ENCODE data around the gene KCNG2. TPM values are rescaled to one million over a fixed set of nuclear protein-coding genes. Genes with fewer than 3 reads are reported as not detected.

KCNG2 gene
- total and polyA plus RNA-seq, 2 of the 8 experiments (the other 6 are each of a cell fraction or from before 2014, with no cell fraction given), result 0.19 to 0.74 TPM

GRCh38 chr18:79871481-79872091 is 73.8 kb downstream of the KCNG2 start:
- no peak overlapping the region for H4K91ac ChIP-seq (replicated peaks; ENCODE audit: insufficient read length, low read length)
- no peak overlapping the region for H2BK20ac ChIP-seq (ENCODE audit: low read length)
- no peak overlapping the region for H3K9ac ChIP-seq (replicated peaks in 1 of 4; ENCODE audit: extremely low read depth in 1 of 4, low read depth in 3 of 4, low read length in 3 of 4)
- H2BK12ac ChIP-seq (ENCODE audit: low read depth, low read length), result no peak overlapping the region
- no peaks in the 10 kb centered on the region for H4K20me1 ChIP-seq (replicated peaks in 1 of 2; ENCODE audit: control insufficient read depth in 1 of 2, insufficient read depth in 2 of 2, low read length in 2 of 2)
- CTCF ChIA-PET (ENCODE audit: partially characterized antibody), result interaction anchor here (0.7 to 1.0 kb wide), 4 partner anchors 8 to 62 kb away, joined by 3 to 4 read pairs (median 3); no protein-coding TSS in a partner anchor
- no peak overlapping the region for H3K18ac ChIP-seq (ENCODE audit: extremely low read depth, low read length)
- no peaks in the 10 kb centered on the region for H3K79me1 ChIP-seq (ENCODE audit: low read depth, low read length)
- H2AK5ac ChIP-seq (ENCODE audit: low read depth, low read length), result no peak overlapping the region
- POLR2A ChIA-PET (ENCODE audit: partially characterized antibody), result no interaction called here
- H3K14ac ChIP-seq (ENCODE audit: insufficient read length), result no peak overlapping the region
- no peaks in the 10 kb centered on the region; a peak in 1 of 7 replicates for H3K4me1 ChIP-seq (replicated peaks in 1 of 4; ENCODE audit: control insufficient read depth in 3 of 4, insufficient read depth in 4 of 4, low read length in 3 of 4)
- WGBS, 2 experiments (ENCODE audit: extremely low coverage in 1 of 2, insufficient coverage in 1 of 2, insufficient read length in 1 of 2, insufficient replicate concordance in 2 of 2, low coverage in 1 of 2, low lambda C conversion rate in 2 of 2, missing lambda C conversion rate in 1 of 2), result 88% methylated on average over 31 of the region's 33 CpGs; no CpG with 5 or more reads in 1 of the 2 experiments
- H2BK15ac ChIP-seq (ENCODE audit: low read length), result no peak overlapping the region
- no peak overlapping the region for H4K8ac ChIP-seq (ENCODE audit: extremely low read depth, insufficient read depth, low read length)
- H2BK5ac ChIP-seq (ENCODE audit: low read depth, low read length), result no peak overlapping the region
- H4K5ac ChIP-seq (ENCODE audit: insufficient read length, low read depth, low read length), result no peak overlapping the region
- H3K27me3 ChIP-seq (replicated peaks in 1 of 4; ENCODE audit: control insufficient read depth in 3 of 4, extremely low read depth in 1 of 4, insufficient read depth in 3 of 4, low read length in 3 of 4), result no peaks in the 10 kb centered on the region
- no peak overlapping the region for H3K56ac ChIP-seq (replicated peaks; ENCODE audit: insufficient read length, low read depth, low read length)
- FAIRE-seq (no peak), DNase-seq (ENCODE audit: low read depth in 1 of 2, low spot score in 2 of 2) (no peak)
- TF ChIP-seq SP1 (IDR thresholded peaks at IDR 0.05; ENCODE audit: low read depth, low read length), result no peak
- TF ChIP-seq EZH2 (IDR thresholded peaks at IDR 0.05; ENCODE audit: low read depth, low read length, severe bottlenecking), result no peak
- TF ChIP-seq NANOG (IDR thresholded peaks at IDR 0.05; ENCODE audit: insufficient read depth, low read depth, low read length, poor library complexity, severe bottlenecking), result no peak
- H3K36me3 ChIP-seq (ENCODE audit: control insufficient read depth in 2 of 4, insufficient read depth in 4 of 4, low read length in 3 of 4), result no peaks in the 10 kb centered on the region
- no peaks in the 10 kb centered on the region for H3K79me2 ChIP-seq (ENCODE audit: control insufficient read depth in 1 of 2, insufficient read depth in 2 of 2, low read length in 2 of 2)
- no peak overlapping the region for H3K4me2 ChIP-seq (ENCODE audit: insufficient read depth in 1 of 2, low read depth in 2 of 2, low read length in 2 of 2)
- no peak overlapping the region for H3K27ac ChIP-seq (ENCODE audit: low read depth, low read length)
- no peak overlapping the region for H3K4ac ChIP-seq (replicated peaks; ENCODE audit: insufficient read length, low read depth, low read length)
- no peak overlapping the region for H3K23ac ChIP-seq (ENCODE audit: insufficient read length)
- no peak overlapping the region for H3K4me3 ChIP-seq (ENCODE audit: extremely low read depth in 1 of 4, insufficient read depth in 2 of 4, low read depth in 3 of 4, low read length in 4 of 4)
- peaks cover 2% of the 10 kb centered on the region; the same call in 1 of the 2 replicates for H3K23me2 ChIP-seq (ENCODE audit: low read depth, low read length)
- no peak overlapping the region for H2BK120ac ChIP-seq (replicated peaks; ENCODE audit: low read depth, low read length)
- H2AFZ ChIP-seq (ENCODE audit: low read length), result no peak overlapping the region
- no peaks in the 10 kb centered on the region for H3K9me3 ChIP-seq (ENCODE audit: insufficient read depth in 2 of 2, low read depth in 1 of 2, low read length in 1 of 2)

All from H1 (cell line).